OCI-LY7 (cell line): Measurements from ENCODE around the gene RIMBP2.

Experiments
- EZH2phosphoT487 ChIP-seq: fragments of 200-600 bp; sonication (generic); IDR thresholded peaks from 2 replicates; pipeline ENCODE4 v1.6.1; 2018; ENCODE audit warnings: low read depth, borderline replicate concordance, mild to moderate bottlenecking, mixed run types, antibody characterized with exemption, low read length, moderate library complexity, mixed read lengths
- TF ChIP-seq, protein P1 (sequence below): fragments of 200-600 bp; sonication (generic); conservative IDR thresholded peaks from 2 replicates; pipeline ENCODE4 v1.5.1; 2014; ENCODE audit warnings: mild to moderate bottlenecking, antibody characterized with exemption, low read length, moderate library complexity, mixed read lengths

DNA sequence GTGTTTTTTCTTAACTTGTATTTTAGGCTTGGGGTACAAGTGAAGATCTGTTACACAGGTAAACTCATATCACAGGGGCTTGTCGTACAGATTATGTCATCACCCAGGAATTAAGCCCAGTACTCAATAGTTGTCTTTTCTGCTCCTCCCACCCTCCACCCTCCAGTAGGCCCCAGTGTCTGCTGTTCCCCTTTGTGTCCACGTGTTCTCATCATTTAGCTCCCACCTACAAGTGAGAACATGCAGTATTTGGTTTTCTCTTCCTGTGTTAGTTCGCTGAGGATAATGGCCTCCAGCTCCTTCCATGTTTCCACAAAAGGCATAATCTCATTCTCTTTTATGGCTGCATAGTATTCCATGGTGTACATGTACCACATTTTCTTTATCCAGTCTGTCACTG is 166.7 kb downstream of the RIMBP2 start:
- TF ChIP-seq, protein P1, sequence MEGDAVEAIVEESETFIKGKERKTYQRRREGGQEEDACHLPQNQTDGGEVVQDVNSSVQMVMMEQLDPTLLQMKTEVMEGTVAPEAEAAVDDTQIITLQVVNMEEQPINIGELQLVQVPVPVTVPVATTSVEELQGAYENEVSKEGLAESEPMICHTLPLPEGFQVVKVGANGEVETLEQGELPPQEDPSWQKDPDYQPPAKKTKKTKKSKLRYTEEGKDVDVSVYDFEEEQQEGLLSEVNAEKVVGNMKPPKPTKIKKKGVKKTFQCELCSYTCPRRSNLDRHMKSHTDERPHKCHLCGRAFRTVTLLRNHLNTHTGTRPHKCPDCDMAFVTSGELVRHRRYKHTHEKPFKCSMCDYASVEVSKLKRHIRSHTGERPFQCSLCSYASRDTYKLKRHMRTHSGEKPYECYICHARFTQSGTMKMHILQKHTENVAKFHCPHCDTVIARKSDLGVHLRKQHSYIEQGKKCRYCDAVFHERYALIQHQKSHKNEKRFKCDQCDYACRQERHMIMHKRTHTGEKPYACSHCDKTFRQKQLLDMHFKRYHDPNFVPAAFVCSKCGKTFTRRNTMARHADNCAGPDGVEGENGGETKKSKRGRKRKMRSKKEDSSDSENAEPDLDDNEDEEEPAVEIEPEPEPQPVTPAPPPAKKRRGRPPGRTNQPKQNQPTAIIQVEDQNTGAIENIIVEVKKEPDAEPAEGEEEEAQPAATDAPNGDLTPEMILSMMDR, result no peak
- TF ChIP-seq EZH2phosphoT487, result no peak
